GM23248 (cell line): ENCODE results near the gene SLC35F3. TPM values are rescaled to one million over a fixed set of nuclear protein-coding genes. Genes with fewer than 3 reads are reported as not detected.

Experiments used
- DNase-seq: peaks from one replicate; pipeline ENCODE4 v3.0.0-alpha.2; 2015
- H2AFZ ChIP-seq: fragments of 200-600 bp; sonication (generic); 2 replicates; pipeline ENCODE4 v1.6.1; 2016; ENCODE audit warnings: antibody characterized with exemption
- H3F3A ChIP-seq: fragments of 200-600 bp; sonication (generic); 2 replicates; pipeline ENCODE4 v1.6.1; 2016; ENCODE audit warnings: mild to moderate bottlenecking, antibody characterized with exemption, mixed run types; ENCODE audit not compliant: insufficient read depth
- H3K27ac ChIP-seq: fragments of 200-600 bp; sonication (generic); 2 replicates; pipeline ENCODE4 v1.5.1; 2016; ENCODE audit warnings: mild to moderate bottlenecking
- H3K27me3 ChIP-seq: fragments of 200-600 bp; sonication (generic); replicated peaks from 2 replicates; pipeline ENCODE4 v1.6.1; 2016; ENCODE audit warnings: mild to moderate bottlenecking; ENCODE audit not compliant: insufficient read depth
- H3K36me3 ChIP-seq: fragments of 200-600 bp; sonication (generic); 2 replicates; pipeline ENCODE4 v1.6.1; 2016; ENCODE audit warnings: low read depth, mild to moderate bottlenecking
- H3K4me1 ChIP-seq: fragments of 200-600 bp; sonication (generic); 2 replicates; pipeline ENCODE4 v1.6.1; 2016; ENCODE audit warnings: mild to moderate bottlenecking; ENCODE audit not compliant: insufficient read depth
- H3K4me2 ChIP-seq: fragments of 200-600 bp; sonication (generic); one replicate; pipeline ENCODE4 v1.6.1; 2016; ENCODE audit warnings: mild to moderate bottlenecking; ENCODE audit not compliant: unreplicated experiment
- H3K4me3 ChIP-seq: fragments of 200-600 bp; sonication (generic); 2 replicates; pipeline ENCODE4 v1.5.1; 2016; ENCODE audit warnings: mild to moderate bottlenecking
- H3K79me2 ChIP-seq: fragments of 200-600 bp; sonication (generic); 2 replicates; pipeline ENCODE4 v1.6.1; 2016; ENCODE audit warnings: mild to moderate bottlenecking; ENCODE audit not compliant: insufficient read depth
- H3K9ac ChIP-seq: fragments of 200-600 bp; sonication (generic); 2 replicates; pipeline ENCODE4 v1.6.1; 2016; ENCODE audit warnings: mild to moderate bottlenecking
- H3K9me2 ChIP-seq: fragments of 200-600 bp; sonication (generic); 2 replicates; pipeline ENCODE4 v1.6.1; 2016; ENCODE audit warnings: mixed run types, mild to moderate bottlenecking, moderate library complexity; ENCODE audit not compliant: insufficient read depth
- H3K9me3 ChIP-seq: fragments of 200-600 bp; sonication (generic); one replicate; pipeline ENCODE4 v1.6.1; 2017; ENCODE audit warnings: low read depth
- H4K20me1 ChIP-seq: fragments of 200-600 bp; sonication (generic); 2 replicates; pipeline ENCODE4 v1.6.0; 2016; ENCODE audit not compliant: insufficient read depth
- EZH2 ChIP-seq: fragments of 200-600 bp; sonication (generic); IDR thresholded peaks from 2 replicates; pipeline ENCODE4 v1.6.1; 2018; ENCODE audit warnings: antibody characterized with exemption, mild to moderate bottlenecking; ENCODE audit not compliant: insufficient read depth, poor library complexity, severe bottlenecking
- EZH2phosphoT487 ChIP-seq: fragments of 200-600 bp; sonication (generic); IDR thresholded peaks from 2 replicates; pipeline ENCODE4 v1.6.1; 2018; ENCODE audit warnings: antibody characterized with exemption, moderate library complexity, mild to moderate bottlenecking, low read depth; ENCODE audit not compliant: insufficient read depth
- WGBS, 2 experiments: methylation state at CpG; one replicate each; pipeline ENCODE4 v1.1.6; 2015 to 2017; ENCODE audit warnings: low lambda C conversion rate in 2 of 2, low coverage in 1 of 2; ENCODE audit errors: missing lambda C conversion rate in 2 of 2; 5-methylcytosine and 5-hydroxymethylcytosine counted together
- in situ Hi-C: fragments of 300-500 bp; cut with MboI; formaldehyde crosslinking; loops from 2 replicates; pipeline ENCODE4 v1.15.0; 2020
- polyA plus RNA-seq: library from polyadenylated mRNA; unstranded; fragments of >200 nt; fragmentation: Nextera tagmentation; extraction: Ambion mirVana; gene quantifications from 2 replicates; pipeline ENCODE4 v1.2.1, GENCODE V29; 2016
- total RNA-seq: library from RNA; depleted of rRNA; stranded (reverse); fragments of >200 nt; shearing (Covaris generic); gene quantifications from 2 replicates; pipeline ENCODE4 v1.2.3, GENCODE V29; 2014

The SLC35F3 gene
- total and polyA plus RNA-seq, 2 experiments from 2014 or later = 0.43 to 1.3 TPM

- Histone ChIP-seq H3K4me3 (no peak overlapping the region), H3K4me2 (no peak overlapping the region), H3F3A (no peaks in the 10 kb centered on the region), H3K27ac (no peak overlapping the region), H2AFZ (no peak overlapping the region), H3K79me2 (no peaks in the 10 kb centered on the region), H4K20me1 (no peaks in the 10 kb centered on the region), H3K4me1 (no peaks in the 10 kb centered on the region), H3K9ac (no peak overlapping the region), H3K9me3 (no peaks in the 10 kb centered on the region), H3K9me2 (no peaks in the 10 kb centered on the region), H3K36me3 (no peaks in the 10 kb centered on the region), H3K27me3 (peaks cover 20% of the 10 kb centered on the region)
- TF ChIP-seq EZH2 = no peak
- no peak for TF ChIP-seq EZH2phosphoT487
- no peak for DNase-seq
- in situ Hi-C loops = no loop called here
- WGBS, 2 experiments = 13 to 45% methylated on average over 1 of the region's 1 CpG
Observed at GRCh38 chr1:234185438-234185837, 281.0 kb downstream of the SLC35F3 start.

GRCh38 chr1:234186037-234186688, 281.7 kb downstream of the SLC35F3 start:
- peak; percentile 54 for DNase-seq
- H3K27ac ChIP-seq = no peak overlapping the region
- TF ChIP-seq EZH2 (no peak), EZH2phosphoT487 (no peak)
- no peaks in the 10 kb centered on the region for H3K4me1 ChIP-seq
- no peak overlapping the region for H3K9ac ChIP-seq
- peaks cover 20% of the 10 kb centered on the region for H3K27me3 ChIP-seq
- H4K20me1 ChIP-seq = no peaks in the 10 kb centered on the region
- no peaks in the 10 kb centered on the region for H3K36me3 ChIP-seq
- no peak overlapping the region for H2AFZ ChIP-seq
- no peaks in the 10 kb centered on the region for H3K9me3 ChIP-seq
- no peak overlapping the region for H3K4me2 ChIP-seq
- no peak overlapping the region for H3K4me3 ChIP-seq
- WGBS, 2 experiments = 43 to 50% methylated on average over 6 of the region's 6 CpGs
- no peaks in the 10 kb centered on the region for H3F3A ChIP-seq
- no peaks in the 10 kb centered on the region for H3K79me2 ChIP-seq
- H3K9me2 ChIP-seq = no peaks in the 10 kb centered on the region
- in situ Hi-C loops = no loop called here

- Histone ChIP-seq H3K27ac (no peak overlapping the region), H3F3A (no peaks in the 10 kb centered on the region), H3K9ac (no peak overlapping the region), H3K4me1 (no peaks in the 10 kb centered on the region), H3K4me3 (no peak overlapping the region), H3K9me3 (no peaks in the 10 kb centered on the region), H4K20me1 (no peaks in the 10 kb centered on the region), H3K4me2 (no peak overlapping the region), H3K79me2 (no peaks in the 10 kb centered on the region), H3K27me3 (peaks cover 8% of the 10 kb centered on the region; the same call in 1 of the 2 replicates), H3K36me3 (no peaks in the 10 kb centered on the region), H3K9me2 (no peaks in the 10 kb centered on the region), H2AFZ (no peak overlapping the region)
- WGBS, 2 experiments = 21 to 24% methylated on average over 3 of the region's 3 CpGs
- in situ Hi-C loops = no loop called here
- no peak for DNase-seq
- no peak for TF ChIP-seq EZH2phosphoT487
- no peak for TF ChIP-seq EZH2
Observed at GRCh38 chr1:234188454-234188792, 283.9 kb downstream of the SLC35F3 start.

- Histone ChIP-seq H3K27ac (no peak overlapping the region), H3K9me2 (no peaks in the 10 kb centered on the region), H3K4me2 (no peak overlapping the region), H3K79me2 (no peaks in the 10 kb centered on the region), H3K4me1 (no peaks in the 10 kb centered on the region), H3K27me3 (no peaks in the 10 kb centered on the region), H3K4me3 (no peak overlapping the region), H2AFZ (no peak overlapping the region), H4K20me1 (no peaks in the 10 kb centered on the region), H3F3A (no peaks in the 10 kb centered on the region), H3K36me3 (no peaks in the 10 kb centered on the region), H3K9me3 (no peaks in the 10 kb centered on the region), H3K9ac (no peak overlapping the region)
- in situ Hi-C loops = no loop called here
- TF ChIP-seq EZH2 = no peak
- DNase-seq = no peak
Observed at GRCh38 chr1:234197839-234198238, 293.4 kb downstream of the SLC35F3 start.

- Histone ChIP-seq H3K27me3 (no peaks in the 10 kb centered on the region), H3K36me3 (no peaks in the 10 kb centered on the region), H3K9ac (no peak overlapping the region), H3K9me2 (no peaks in the 10 kb centered on the region), H3K79me2 (no peaks in the 10 kb centered on the region), H3K4me1 (no peaks in the 10 kb centered on the region), H3K4me2 (no peak overlapping the region), H3F3A (no peaks in the 10 kb centered on the region), H3K4me3 (no peak overlapping the region), H2AFZ (no peak overlapping the region), H3K9me3 (no peaks in the 10 kb centered on the region), H3K27ac (no peak overlapping the region), H4K20me1 (no peaks in the 10 kb centered on the region)
- in situ Hi-C loops = no loop called here
- TF ChIP-seq EZH2phosphoT487 (no peak), EZH2 (no peak)
- 15 to 30% methylated on average over 2 of the region's 2 CpGs for WGBS, 2 experiments
- peak; percentile 22 for DNase-seq
Observed at GRCh38 chr1:234199476-234200127, 295.1 kb downstream of the SLC35F3 start.
